ENCODE data around the gene KRT14.

KRT14 gene

DNA sequence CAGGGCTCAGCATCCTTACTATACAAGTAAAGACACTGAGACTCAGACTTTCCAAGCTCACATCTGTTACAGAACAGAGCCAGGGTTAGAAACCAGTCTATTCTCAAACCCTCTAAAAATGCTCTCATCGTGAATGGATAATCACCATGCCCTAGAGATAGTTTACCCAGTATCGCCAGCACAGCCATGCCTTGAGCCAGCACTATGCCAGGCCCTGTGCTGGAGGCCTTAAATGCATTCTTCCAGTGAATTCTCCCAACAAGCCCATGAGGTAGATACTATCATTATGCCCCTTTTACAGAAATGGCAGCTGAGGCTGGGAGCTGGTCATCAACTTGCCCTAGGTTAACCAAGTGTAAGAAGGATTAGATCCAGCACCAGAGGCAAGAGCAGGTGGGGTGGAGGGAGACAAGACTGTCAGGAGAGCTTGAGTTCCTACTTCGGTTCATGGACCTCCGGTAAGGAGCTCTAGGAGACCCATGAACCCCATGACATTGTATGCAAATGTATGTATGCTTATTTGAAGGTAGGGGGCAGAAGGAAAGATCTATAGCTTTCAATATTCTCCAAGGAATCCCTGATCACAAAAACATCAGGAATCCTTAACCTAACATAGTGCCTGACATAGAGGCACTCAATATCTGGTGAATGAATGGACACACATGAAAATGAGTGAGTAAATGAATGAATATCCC, 5.2 kb downstream of the KRT14 start:
- no peak overlapping the region for H3K4me3 Mint-ChIP-seq
- peaks cover 5% of the 10 kb centered on the region for H3K4me1 Mint-ChIP-seq
- H3K27me3 Mint-ChIP-seq (ENCODE audit: low read depth) = peaks cover 49% of the 10 kb centered on the region
- no peak overlapping the region for H3K27ac Mint-ChIP-seq
- no peaks in the 10 kb centered on the region for H3K36me3 Mint-ChIP-seq (ENCODE audit: low read depth)
- H3K9me3 Mint-ChIP-seq = no peaks in the 10 kb centered on the region
- TF ChIP-seq CTCF (IDR thresholded peaks at IDR 0.05; ENCODE audit: unreplicated experiment in 3 of 3) = no peak

GRCh38 chr17:41580687-41581365, 5.9 kb downstream of the KRT14 start:
- Mint-ChIP-seq H3K27me3 (ENCODE audit: low read depth) (peaks cover 49% of the 10 kb centered on the region), H3K4me1 (peaks cover 5% of the 10 kb centered on the region), H3K9me3 (no peaks in the 10 kb centered on the region), H3K36me3 (ENCODE audit: low read depth) (no peaks in the 10 kb centered on the region), H3K4me3 (no peak overlapping the region), H3K27ac (no peak overlapping the region)
- TF ChIP-seq CTCF (IDR thresholded peaks at IDR 0.05; ENCODE audit: unreplicated experiment in 3 of 3) = no peak

DNA sequence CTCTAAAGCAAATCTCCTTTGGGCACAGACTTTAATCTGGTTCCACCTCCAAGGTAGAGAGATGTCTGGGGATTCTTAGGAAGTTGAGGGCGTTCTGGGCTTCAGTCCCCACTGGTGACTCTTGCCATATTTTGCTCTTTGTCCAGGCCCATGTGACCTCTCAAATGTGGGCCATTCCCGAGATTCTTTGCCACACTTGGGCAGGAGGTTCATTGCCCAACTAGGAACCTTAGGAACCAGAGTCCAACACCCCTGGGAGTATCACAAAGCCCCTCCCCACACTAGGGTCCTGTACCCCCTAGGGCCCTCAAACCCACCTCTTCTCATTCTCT, 6.5 kb downstream of the KRT14 start:
- Mint-ChIP-seq H3K4me3 (no peak overlapping the region), H3K4me1 (peaks cover 5% of the 10 kb centered on the region), H3K27ac (no peak overlapping the region), H3K27me3 (ENCODE audit: low read depth) (peaks cover 49% of the 10 kb centered on the region), H3K36me3 (ENCODE audit: low read depth) (no peaks in the 10 kb centered on the region), H3K9me3 (no peaks in the 10 kb centered on the region)
- no peak for TF ChIP-seq CTCF (IDR thresholded peaks at IDR 0.05; ENCODE audit: unreplicated experiment in 3 of 3)

GRCh38 chr17:41579484-41580243, 7.0 kb downstream of the KRT14 start:
- TF ChIP-seq CTCF (IDR thresholded peaks at IDR 0.05; ENCODE audit: unreplicated experiment in 3 of 3) = peak; percentile 68 to 77 (median 76)
- H3K27me3 Mint-ChIP-seq (ENCODE audit: low read depth) = peaks cover 49% of the 10 kb centered on the region
- H3K4me3 Mint-ChIP-seq = no peak overlapping the region
- peak overlapping the region in 1 of 3 experiments; percentile 33 for H3K27ac Mint-ChIP-seq
- no peaks in the 10 kb centered on the region for H3K9me3 Mint-ChIP-seq
- peaks cover 5% of the 10 kb centered on the region for H3K4me1 Mint-ChIP-seq
- no peaks in the 10 kb centered on the region for H3K36me3 Mint-ChIP-seq (ENCODE audit: low read depth)

DNA sequence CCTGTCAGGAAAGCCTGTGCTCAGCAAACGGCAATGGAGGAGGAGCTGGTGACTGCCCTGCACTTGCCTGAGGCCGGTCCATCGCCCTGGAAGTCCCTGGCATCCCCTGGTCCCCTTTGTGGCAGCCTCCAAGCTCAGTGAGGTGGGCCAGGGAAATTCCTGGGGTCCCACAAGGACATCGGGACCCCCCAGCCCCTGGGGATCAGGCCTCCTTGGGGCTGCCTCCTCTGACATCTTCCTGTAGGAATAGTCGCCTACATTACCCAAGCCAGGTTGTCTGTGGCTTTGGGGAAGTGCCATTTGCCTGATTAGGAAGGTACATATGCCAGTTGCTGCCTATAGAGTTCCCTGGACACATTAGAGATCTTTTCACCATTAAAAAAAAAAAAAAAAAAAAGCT, 7.7 kb downstream of the KRT14 start:
- Mint-ChIP-seq H3K4me3 (no peak overlapping the region), H3K27ac (no peak overlapping the region), H3K36me3 (ENCODE audit: low read depth) (no peaks in the 10 kb centered on the region), H3K4me1 (peaks cover 5% of the 10 kb centered on the region), H3K9me3 (no peaks in the 10 kb centered on the region), H3K27me3 (ENCODE audit: low read depth) (peaks cover 44% of the 10 kb centered on the region)
- TF ChIP-seq CTCF (IDR thresholded peaks at IDR 0.05; ENCODE audit: unreplicated experiment in 3 of 3) = no peak
